ENCODE results near the gene CDKN2AIP.

DNA sequence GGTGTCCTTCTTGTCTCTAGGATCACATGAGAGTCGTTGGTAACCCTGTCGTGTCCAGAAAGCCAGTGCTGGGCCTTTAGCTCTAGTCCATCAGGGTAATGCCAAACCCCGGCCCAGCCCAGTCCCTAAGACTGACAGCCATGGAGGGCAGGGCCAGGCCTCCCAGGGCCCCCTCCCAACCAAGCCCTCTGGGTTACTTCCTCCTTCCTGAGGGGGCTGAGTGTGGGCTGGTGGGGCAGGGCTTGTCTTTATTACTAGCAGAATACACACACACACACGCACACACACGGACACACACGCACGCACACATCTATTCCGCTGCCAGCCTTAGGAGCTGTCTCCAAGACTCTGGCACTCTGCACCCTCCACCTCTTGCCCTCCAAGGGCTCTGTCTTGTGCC is 35.6 kb upstream of the CDKN2AIP start:
- TF ChIP-seq, protein P1, sequence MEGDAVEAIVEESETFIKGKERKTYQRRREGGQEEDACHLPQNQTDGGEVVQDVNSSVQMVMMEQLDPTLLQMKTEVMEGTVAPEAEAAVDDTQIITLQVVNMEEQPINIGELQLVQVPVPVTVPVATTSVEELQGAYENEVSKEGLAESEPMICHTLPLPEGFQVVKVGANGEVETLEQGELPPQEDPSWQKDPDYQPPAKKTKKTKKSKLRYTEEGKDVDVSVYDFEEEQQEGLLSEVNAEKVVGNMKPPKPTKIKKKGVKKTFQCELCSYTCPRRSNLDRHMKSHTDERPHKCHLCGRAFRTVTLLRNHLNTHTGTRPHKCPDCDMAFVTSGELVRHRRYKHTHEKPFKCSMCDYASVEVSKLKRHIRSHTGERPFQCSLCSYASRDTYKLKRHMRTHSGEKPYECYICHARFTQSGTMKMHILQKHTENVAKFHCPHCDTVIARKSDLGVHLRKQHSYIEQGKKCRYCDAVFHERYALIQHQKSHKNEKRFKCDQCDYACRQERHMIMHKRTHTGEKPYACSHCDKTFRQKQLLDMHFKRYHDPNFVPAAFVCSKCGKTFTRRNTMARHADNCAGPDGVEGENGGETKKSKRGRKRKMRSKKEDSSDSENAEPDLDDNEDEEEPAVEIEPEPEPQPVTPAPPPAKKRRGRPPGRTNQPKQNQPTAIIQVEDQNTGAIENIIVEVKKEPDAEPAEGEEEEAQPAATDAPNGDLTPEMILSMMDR (IDR thresholded peaks at IDR 0.05 in 8 of 11, conservative IDR thresholded peaks at IDR 0.05 in 3 of 11) = no peak
- no peak for TF ChIP-seq POLR2AphosphoS5 (IDR thresholded peaks at IDR 0.05)
- no peak for TF ChIP-seq POLR2A (IDR thresholded peaks at IDR 0.05)

Data from spleen (tissue), 7 donors.